Upper lobe of right lung (tissue), 1 donor: ENCODE data around the gene HDAC4. TPM values are rescaled to one million over a fixed set of nuclear protein-coding genes. Genes with fewer than 3 reads are reported as not detected.

Source experiments
- ATAC-seq: fragments of 200-7000 bp; cut with Tn5 transposase; one replicate; pipeline ENCODE4 v1.9.1; 2020; ENCODE audit warnings: mild to moderate bottlenecking, moderate library complexity
- DNase-seq: peaks from one replicate; pipeline ENCODE4 v3.0.0-alpha.2; 2020
- H3K27ac ChIP-seq: fragments of 200-600 bp; one replicate; pipeline ENCODE4 v1.8.0; 2022
- H3K27me3 ChIP-seq: fragments of 200-600 bp; one replicate; pipeline ENCODE4 v1.8.0; 2022; ENCODE audit warnings: mild to moderate bottlenecking
- H3K36me3 ChIP-seq: fragments of 200-600 bp; one replicate; pipeline ENCODE4 v1.8.0; 2022
- H3K4me1 ChIP-seq: fragments of 200-600 bp; one replicate; pipeline ENCODE4 v1.8.0; 2022
- H3K4me3 ChIP-seq: fragments of 200-600 bp; one replicate; pipeline ENCODE4 v1.8.0; 2022; ENCODE audit warnings: mild to moderate bottlenecking
- H3K9me3 ChIP-seq: fragments of 200-600 bp; one replicate; pipeline ENCODE4 v1.8.0; 2022
- CTCF ChIP-seq: fragments of 200-600 bp; IDR thresholded peaks from one replicate; pipeline ENCODE4 v1.8.0; 2022; ENCODE audit warnings: antibody characterized with exemption
- intact Hi-C: fragments of 100-400 bp; cut with DNase I; formaldehyde crosslinking; loops from one replicate; pipeline ENCODE4 v1.11.0; 2022
- total RNA-seq: library from RNA; stranded (reverse); fragmentation: NEBNext Ultra II Directional; extraction: Animal tissue kit (Norgen Biotek cat#: 25700); gene quantifications from one replicate; pipeline ENCODE4 v1.2.1, GENCODE V29; 2021
- donor health status: DM: no; HTN: yes; CAD: no; lungs with severe emphysema.

Gene HDAC4
- total RNA-seq, 1 donor from 2014 or later, result 44.1 TPM

GRCh38 chr2:239005586-239005985 is 395.2 kb downstream of the HDAC4 start:
- Histone ChIP-seq H3K4me3 (no peak overlapping the region), H3K9me3 (no peaks in the 10 kb centered on the region), H3K27ac (no peak overlapping the region), H3K4me1 (no peaks in the 10 kb centered on the region), H3K36me3 (no peaks in the 10 kb centered on the region), H3K27me3 (peaks cover 9% of the 10 kb centered on the region)
- ATAC-seq (no peak), DNase-seq (peak; percentile 31)
- no peak for TF ChIP-seq CTCF
- intact Hi-C loops, result no loop called here

DNA sequence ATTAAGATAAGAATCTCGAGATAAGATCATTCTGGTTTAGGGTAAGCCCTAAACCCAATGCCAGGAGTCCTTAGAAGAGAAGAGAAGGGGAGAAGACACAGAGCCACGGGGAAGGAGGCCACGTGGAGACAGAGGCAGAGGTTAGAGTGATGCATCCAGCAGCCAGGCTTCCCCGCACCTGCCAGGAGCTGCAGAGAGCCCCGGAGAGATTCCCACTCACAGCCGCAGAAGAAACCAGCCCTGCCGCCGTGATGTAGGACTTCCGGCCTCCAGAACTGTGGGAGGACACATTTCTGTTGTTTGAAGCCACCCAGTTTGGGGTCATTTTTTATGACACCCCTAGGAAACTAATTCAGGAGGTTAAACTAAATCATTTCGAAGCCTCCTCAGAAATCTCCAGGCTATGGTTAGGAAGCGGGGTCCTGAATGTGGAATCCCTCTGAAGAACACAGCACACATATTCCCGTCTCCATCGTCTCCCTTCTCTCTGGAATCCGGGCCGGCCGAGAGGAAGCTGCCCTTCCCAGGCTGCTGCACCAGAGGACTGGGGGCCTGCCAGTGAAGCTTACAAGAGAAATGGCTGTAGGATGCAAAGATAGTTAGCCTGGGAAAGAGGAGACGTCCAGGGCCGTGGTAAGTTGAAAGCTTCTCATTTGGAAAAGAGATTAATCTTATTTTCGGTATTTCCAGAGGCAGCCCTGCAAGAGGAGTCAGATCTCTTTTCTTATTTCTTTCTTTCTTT is 396.4 kb downstream of the HDAC4 start:
- H3K4me1 ChIP-seq, result no peaks in the 10 kb centered on the region
- no peak overlapping the region for H3K27ac ChIP-seq
- no peaks in the 10 kb centered on the region for H3K36me3 ChIP-seq
- ATAC-seq, result no peak
- intact Hi-C loops, result no loop called here
- peaks cover 9% of the 10 kb centered on the region for H3K27me3 ChIP-seq
- no peak for TF ChIP-seq CTCF
- H3K9me3 ChIP-seq, result no peaks in the 10 kb centered on the region
- DNase-seq, result peak; percentile 48
- no peak overlapping the region for H3K4me3 ChIP-seq

DNA sequence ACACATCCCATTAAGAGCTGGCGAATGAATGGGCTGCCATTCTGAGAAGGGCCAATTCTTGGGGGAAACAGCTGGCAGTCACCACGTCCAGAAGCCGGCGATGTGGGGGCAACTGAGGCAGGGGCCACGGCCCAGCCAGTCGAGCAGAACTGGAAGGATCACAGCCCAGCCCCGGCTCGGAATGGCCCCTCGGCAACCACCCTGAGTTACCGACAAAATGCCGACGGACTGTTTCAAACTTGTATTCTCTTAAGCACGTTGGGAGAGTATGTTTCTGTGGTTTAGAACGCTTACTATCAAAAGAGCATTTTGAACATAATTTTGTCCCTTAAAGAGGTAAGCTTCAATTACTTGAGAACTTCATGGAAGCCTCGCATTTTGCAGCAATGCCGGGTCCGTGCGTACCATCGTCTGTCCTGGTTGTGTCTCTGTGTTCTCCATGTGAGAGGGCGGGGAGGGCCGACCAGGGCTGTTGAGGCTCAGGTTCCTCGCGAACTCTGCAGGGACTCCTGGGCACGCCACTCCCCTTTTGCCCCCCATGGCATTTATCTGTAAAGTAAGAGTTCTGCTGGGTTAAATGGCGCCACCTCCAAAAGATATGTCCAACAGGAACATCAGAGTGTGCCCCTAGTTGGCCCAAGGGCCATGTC is 397.1 kb downstream of the HDAC4 start:
- peaks cover 9% of the 10 kb centered on the region for H3K27me3 ChIP-seq
- H3K36me3 ChIP-seq, result no peaks in the 10 kb centered on the region
- intact Hi-C loops, result no loop called here
- ATAC-seq (no peak), DNase-seq (peak; percentile 51)
- no peak overlapping the region for H3K27ac ChIP-seq
- no peaks in the 10 kb centered on the region for H3K9me3 ChIP-seq
- H3K4me3 ChIP-seq, result no peak overlapping the region
- H3K4me1 ChIP-seq, result no peaks in the 10 kb centered on the region
- TF ChIP-seq CTCF, result no peak

DNA sequence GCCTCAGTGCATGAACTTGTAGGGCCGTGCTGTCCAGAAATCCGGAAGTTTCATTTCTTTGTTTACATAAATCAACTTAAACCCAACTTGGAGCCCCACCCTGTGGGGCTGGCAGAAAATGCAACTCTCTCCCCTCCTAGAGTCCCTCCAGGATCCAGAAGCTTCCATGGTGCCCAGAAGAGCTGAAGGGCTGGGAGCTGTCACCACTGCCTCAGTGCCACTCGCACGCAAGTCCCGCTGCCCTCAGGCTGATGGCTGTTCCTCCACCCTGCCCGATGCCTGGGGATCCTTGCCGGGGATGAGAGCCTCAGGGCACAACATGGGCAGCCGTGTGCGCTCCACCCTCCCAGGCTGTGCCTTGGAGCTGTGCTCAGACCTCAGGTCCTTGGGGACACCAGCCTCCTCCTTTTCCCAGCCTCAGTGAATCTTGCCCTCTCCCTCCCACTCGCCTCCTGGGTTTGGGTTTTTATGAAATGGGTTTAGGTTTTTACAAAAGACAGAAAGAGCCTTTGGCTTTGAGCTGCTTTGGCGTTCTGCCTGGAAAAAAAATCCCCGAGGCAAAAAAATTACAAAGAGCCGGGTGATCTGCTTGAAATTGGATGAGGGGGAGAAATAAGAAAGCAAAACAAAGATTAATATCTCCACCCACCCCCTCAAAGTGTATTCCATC is 397.7 kb downstream of the HDAC4 start:
- TF ChIP-seq CTCF, result no peak
- H3K4me1 ChIP-seq, result no peaks in the 10 kb centered on the region
- ATAC-seq (no peak), DNase-seq (peak; percentile 52)
- peaks cover 9% of the 10 kb centered on the region for H3K27me3 ChIP-seq
- intact Hi-C loops, result no loop called here
- H3K36me3 ChIP-seq, result no peaks in the 10 kb centered on the region
- H3K4me3 ChIP-seq, result no peak overlapping the region
- no peaks in the 10 kb centered on the region for H3K9me3 ChIP-seq
- no peak overlapping the region for H3K27ac ChIP-seq

DNA sequence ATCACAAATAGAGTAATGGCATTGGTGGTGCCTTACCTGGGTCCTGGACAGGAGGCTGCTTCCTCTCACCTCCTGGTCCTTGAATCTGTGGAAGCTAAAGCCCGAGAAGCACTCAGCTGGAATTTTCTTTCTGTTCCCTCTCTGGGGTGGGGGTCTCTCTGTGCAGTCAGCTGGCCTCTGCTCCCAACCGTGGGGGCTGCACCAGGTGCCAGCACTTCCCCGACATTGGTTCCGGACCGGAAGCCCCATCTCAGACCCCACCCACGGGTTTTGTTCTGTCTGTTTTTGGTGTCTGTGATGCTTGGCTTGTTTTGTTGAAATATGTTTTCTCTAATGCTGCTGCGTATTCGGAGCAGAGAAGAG is 398.2 kb downstream of the HDAC4 start:
- no peak for DNase-seq
- Histone ChIP-seq H3K9me3 (no peaks in the 10 kb centered on the region), H3K27ac (no peak overlapping the region), H3K27me3 (peaks cover 9% of the 10 kb centered on the region), H3K4me3 (no peak overlapping the region), H3K4me1 (no peaks in the 10 kb centered on the region), H3K36me3 (no peaks in the 10 kb centered on the region)
- intact Hi-C loops, result no loop called here
- no peak for ATAC-seq
- TF ChIP-seq CTCF, result no peak
